IMR-90 (cell line): ENCODE measurements around the gene FBXW4. TPM values are rescaled to one million over a fixed set of nuclear protein-coding genes. Genes with fewer than 3 reads are reported as not detected.

ENCODE experiments used
- ATAC-seq: fragments of 200-7000 bp; cut with Tn5 transposase; 2 replicates; pipeline ENCODE4 v1.9.1; 2020; ENCODE audit warnings: low read depth, mild to moderate bottlenecking, moderate library complexity
- BruUV-seq: library from RNA; stranded (reverse); fragments of 400-500 nt; replicated peaks from 2 replicates; lab custom pipeline; 2021; lab: Mats Ljungman, UMichigan
- CTCF ChIA-PET: fragments of 300-600 bp; formaldehyde crosslinking; extraction: SDS; loops from one replicate; lab custom pipeline; 2021; ENCODE audit warnings: antibody characterized with exemption; lab: Yijun Ruan, JAX
- POLR2A ChIA-PET: fragments of 300-600 bp; sonication (Branson Sonifier 250); formaldehyde crosslinking; loops from one replicate; lab custom pipeline; 2022; ENCODE audit warnings: antibody characterized with exemption; ENCODE audit not compliant: unreplicated experiment; lab: Charles Lee
- DNase-seq: peaks from one replicate; pipeline ENCODE4 v3.0.0; 2013
- H2AFZ ChIP-seq: replicated peaks from 2 replicates; pipeline ENCODE3; 2013; ENCODE audit warnings: low read length, mild to moderate bottlenecking; ENCODE audit not compliant: poor library complexity
- H2AK5ac ChIP-seq: 2 replicates; pipeline ENCODE4 v1.6.1; 2013; ENCODE audit warnings: low read depth, low read length, inconsistent platforms
- H2AK9ac ChIP-seq: replicated peaks from 2 replicates; pipeline ENCODE3; 2013; ENCODE audit warnings: mild to moderate bottlenecking, low read depth, low read length, moderate library complexity; ENCODE audit not compliant: poor library complexity
- H2BK120ac ChIP-seq: 2 replicates; pipeline ENCODE4 v1.6.1; 2013; ENCODE audit warnings: low read depth, low read length, inconsistent platforms
- H2BK15ac ChIP-seq: 3 replicates; pipeline ENCODE4 v1.6.1; 2013; ENCODE audit warnings: low read depth, low read length, inconsistent platforms
- H2BK20ac ChIP-seq: 2 replicates; pipeline ENCODE4 v1.6.1; 2013; ENCODE audit warnings: low read depth, mild to moderate bottlenecking, inconsistent platforms, low read length, moderate library complexity
- H2BK5ac ChIP-seq: 2 replicates; pipeline ENCODE4 v1.6.1; 2013; ENCODE audit warnings: mild to moderate bottlenecking, low read depth, low read length, inconsistent platforms; ENCODE audit not compliant: poor library complexity, severe bottlenecking
- H3K14ac ChIP-seq: replicated peaks from 2 replicates; pipeline ENCODE4 v1.6.1; 2013; ENCODE audit warnings: low read depth, low read length, inconsistent platforms
- H3K18ac ChIP-seq: 2 replicates; pipeline ENCODE4 v1.6.1; 2013; ENCODE audit warnings: low read depth, low read length, control low read depth
- H3K23ac ChIP-seq: 2 replicates; pipeline ENCODE4 v1.6.1; 2013; ENCODE audit warnings: low read depth, low read length, inconsistent platforms
- H3K27ac ChIP-seq: 2 replicates; pipeline ENCODE4 v1.5.1; 2013; ENCODE audit warnings: mild to moderate bottlenecking, control low read depth, low read length; ENCODE audit not compliant: insufficient read depth
- H3K27me3 ChIP-seq: 2 replicates; pipeline ENCODE4 v1.6.1; 2013; ENCODE audit warnings: low read length; ENCODE audit not compliant: control insufficient read depth, insufficient read depth
- H3K36me3 ChIP-seq: 2 replicates; pipeline ENCODE4 v1.6.1; 2013; ENCODE audit warnings: low read length, mixed read lengths; ENCODE audit not compliant: control insufficient read depth, insufficient read depth
- H3K4ac ChIP-seq: 2 replicates; pipeline ENCODE4 v1.6.1; 2013; ENCODE audit warnings: low read depth, low read length, inconsistent platforms
- H3K4me1 ChIP-seq: 2 replicates; pipeline ENCODE4 v1.6.1; 2013; ENCODE audit warnings: low read length, mixed read lengths; ENCODE audit not compliant: control insufficient read depth, insufficient read depth
- H3K4me2 ChIP-seq: 2 replicates; pipeline ENCODE4 v1.6.1; 2013; ENCODE audit warnings: low read depth, mild to moderate bottlenecking, control low read depth, low read length, moderate library complexity
- H3K4me3 ChIP-seq: 2 replicates; pipeline ENCODE4 v1.5.1; 2013; ENCODE audit warnings: low read depth, mild to moderate bottlenecking, control low read depth, low read length, moderate library complexity; ENCODE audit not compliant: insufficient read depth
- H3K56ac ChIP-seq: 2 replicates; pipeline ENCODE4 v1.6.1; 2013; ENCODE audit warnings: low read length, inconsistent platforms; ENCODE audit not compliant: insufficient read depth; ENCODE audit errors: extremely low read depth
- H3K79me1 ChIP-seq, 2 experiments: 2 replicates each; pipeline ENCODE4 v1.6.1; 2013; ENCODE audit warnings: low read length in 2 of 2, inconsistent platforms in 1 of 2, low read depth in 1 of 2
- H3K9ac ChIP-seq: 2 replicates; pipeline ENCODE4 v1.6.1; 2013; ENCODE audit warnings: low read depth, low read length, control low read depth
- H3K9me1 ChIP-seq: 2 replicates; pipeline ENCODE4 v1.6.1; 2013; ENCODE audit warnings: low read length, inconsistent platforms; ENCODE audit not compliant: insufficient read depth
- H3K9me3 ChIP-seq: 2 replicates; pipeline ENCODE4 v1.6.1; 2013; ENCODE audit warnings: low read length; ENCODE audit not compliant: control insufficient read depth, insufficient read depth
- H4K20me1 ChIP-seq: 2 replicates; pipeline ENCODE4 v1.6.1; 2013; ENCODE audit warnings: low read length, inconsistent platforms; ENCODE audit not compliant: insufficient read depth
- H4K5ac ChIP-seq: 2 replicates; pipeline ENCODE4 v1.6.1; 2013; ENCODE audit warnings: mild to moderate bottlenecking, low read depth, low read length, control low read depth
- H4K8ac ChIP-seq, 2 experiments: 2 replicates each; pipeline ENCODE4 v1.6.1; 2013; ENCODE audit warnings: low read depth in 2 of 2, low read length in 2 of 2, control low read depth in 1 of 2, inconsistent platforms in 1 of 2
- H4K91ac ChIP-seq: 2 replicates; pipeline ENCODE4 v1.6.1; 2013; ENCODE audit warnings: low read depth, low read length, inconsistent platforms; ENCODE audit not compliant: insufficient read depth
- BHLHE40 ChIP-seq: fragments of 150-350 bp; IDR thresholded peaks from 2 replicates; pipeline ENCODE4 v1.6.1; 2016; ENCODE audit warnings: mild to moderate bottlenecking, low read depth, low read length
- CEBPB ChIP-seq: IDR thresholded peaks from 2 replicates; pipeline ENCODE4 v1.6.1; 2012; ENCODE audit warnings: low read depth, low read length, improper control_type of control experiment
- CTCF ChIP-seq: conservative IDR thresholded peaks from 2 replicates; pipeline ENCODE4 v1.5.1; 2012; ENCODE audit warnings: mild to moderate bottlenecking, low read depth, low read length, improper control_type of control experiment
- ELK1 ChIP-seq: fragments of 150-350 bp; IDR thresholded peaks from 2 replicates; pipeline ENCODE4 v1.6.1; 2016; ENCODE audit warnings: low read depth, mild to moderate bottlenecking, low read length, moderate library complexity, borderline replicate concordance
- FOS ChIP-seq: fragments of 150-350 bp; IDR thresholded peaks from 2 replicates; pipeline ENCODE4 v1.6.1; 2016; ENCODE audit warnings: low read depth, low read length
- MAZ ChIP-seq: IDR thresholded peaks from 2 replicates; pipeline ENCODE4 v1.6.1; 2012; ENCODE audit warnings: low read depth, mild to moderate bottlenecking, low read length, improper control_type of control experiment, moderate library complexity, borderline replicate concordance
- MXI1 ChIP-seq: IDR thresholded peaks from 2 replicates; pipeline ENCODE4 v1.6.1; 2012; ENCODE audit warnings: low read depth, mild to moderate bottlenecking, low read length, moderate library complexity, borderline replicate concordance
- POLR2A ChIP-seq: IDR thresholded peaks from 2 replicates; pipeline ENCODE4 v1.6.1; 2012; ENCODE audit warnings: mild to moderate bottlenecking, low read depth, low read length
- RAD21 ChIP-seq: IDR thresholded peaks from 2 replicates; pipeline ENCODE4 v1.6.1; 2012; ENCODE audit warnings: low read length, improper control_type of control experiment
- RCOR1 ChIP-seq: IDR thresholded peaks from 2 replicates; pipeline ENCODE4 v1.6.1; 2012; ENCODE audit warnings: mild to moderate bottlenecking, low read length, improper control_type of control experiment; ENCODE audit not compliant: insufficient replicate concordance
- RFX5 ChIP-seq: IDR thresholded peaks from 2 replicates; pipeline ENCODE4 v1.8.0; 2012; ENCODE audit warnings: low read depth, mild to moderate bottlenecking, low read length, moderate library complexity
- SMC3 ChIP-seq: fragments of 150-350 bp; IDR thresholded peaks from 2 replicates; pipeline ENCODE4 v1.6.1; 2016; ENCODE audit warnings: low read depth, mild to moderate bottlenecking, antibody characterized with exemption, low read length, moderate library complexity
- WGBS, 2 experiments: methylation state at CpG; one replicate each; pipeline versions ENCODE4 v1.1.5 to v1.1.7; 2013; ENCODE audit warnings: missing lambda C conversion rate in 2 of 2; ENCODE audit not compliant: insufficient read length in 1 of 2; ENCODE audit errors: extremely low coverage in 2 of 2; 5-methylcytosine and 5-hydroxymethylcytosine counted together
- dilution Hi-C: fragments of 300-500 bp; cut with HindIII; formaldehyde crosslinking; loops from one replicate; pipeline ENCODE4 v1.14.3; 2018; ENCODE audit warnings: low sequenced_read_pairs; ENCODE audit not compliant: unreplicated experiment
- in situ Hi-C: fragments of 300-500 bp; cut with MboI; formaldehyde crosslinking; loops from 3 replicates; pipeline ENCODE4 v1.14.3; 2019; ENCODE audit warnings: low sequenced_read_pairs, inconsistent platforms, mixed read lengths
- intact Hi-C: fragments of 100-400 bp; cut with micrococcal nuclease; formaldehyde crosslinking; loops from 2 replicates; pipeline ENCODE4 v1.10.0; 2022
- polyA plus RNA-seq, 3 experiments: library from polyadenylated mRNA; depleted of rRNA; stranded (reverse); fragments of >200 nt; gene quantifications; 2 replicates each; pipeline ENCODE4 v1.2.3, GENCODE V29; 2012; ENCODE audit warnings: low replicate concordance in 1 of 3
- total RNA-seq: library from RNA; depleted of rRNA; stranded (reverse); fragments of >200 nt; gene quantifications from 2 replicates; pipeline ENCODE4 v1.2.3, GENCODE V29; 2012

The FBXW4 gene
- total and polyA plus RNA-seq, 2 of the 4 experiments (the other 2 are of a cell fraction): 19.3 to 26.7 TPM

GRCh38 chr10:101602761-101603398 lies 92.1 kb downstream of the FBXW4 start:
- Histone ChIP-seq H4K91ac (no peak overlapping the region), H3K23ac (no peak overlapping the region), H2BK120ac (no peak overlapping the region), H3K18ac (no peak overlapping the region), H2AFZ (no peak overlapping the region), H3K4me1 (no peaks in the 10 kb centered on the region), H3K4ac (no peak overlapping the region), H3K56ac (no peak overlapping the region), H3K27me3 (no peaks in the 10 kb centered on the region), H3K27ac (no peak overlapping the region), H4K8ac (no peak overlapping the region), H3K4me3 (no peak overlapping the region), H2AK5ac (no peak overlapping the region), H3K79me1 (no peaks in the 10 kb centered on the region), H3K9me3 (no peaks in the 10 kb centered on the region), H4K5ac (no peak overlapping the region), H3K9ac (no peak overlapping the region), H3K4me2 (no peak overlapping the region), H2BK15ac (no peak overlapping the region), H4K20me1 (no peaks in the 10 kb centered on the region; the same call in 1 of the 2 replicates), H3K9me1 (no peaks in the 10 kb centered on the region), H3K36me3 (peaks cover 8% of the 10 kb centered on the region; the same call in 1 of the 2 replicates), H3K14ac (no peak overlapping the region), H2BK5ac (no peak overlapping the region), H2BK20ac (no peak overlapping the region), H2AK9ac (no peak overlapping the region)
- TF ChIP-seq CTCF (peak; percentile 66), MXI1 (no peak), RFX5 (no peak), RCOR1 (no peak), RAD21 (peak; percentile 73), POLR2A (no peak), BHLHE40 (no peak), CEBPB (no peak), SMC3 (peak; percentile 53), MAZ (no peak), ELK1 (no peak), FOS (no peak)
- ATAC-seq (peak; percentile 84), DNase-seq (peak; percentile 64)
- no CpG with 5 or more reads among the region's 6 CpGs for WGBS, 2 experiments
- in situ Hi-C loops: no loop called here
- dilution Hi-C loops: no loop called here
- BruUV-seq: no TSS peak
- ChIA-PET POLR2A (no interaction called here), CTCF (interaction anchor here (0.6 to 1.2 kb wide), 6 partner anchors 10 to 184 kb away, joined by 3 to 9 read pairs (median 4); partner anchors contain the start of genes DPCD and POLL)
- intact Hi-C loops: loop anchor here (1.0 kb wide), 1 partner anchor 178 kb away; no protein-coding TSS in a partner anchor
